ENCODE results near the gene PNKP. TPM values are rescaled to one million over a fixed set of nuclear protein-coding genes. Genes with fewer than 3 reads are reported as not detected.

Gene PNKP
- total and polyA plus RNA-seq, 2 of the 8 experiments (the other 6 are each of a cell fraction or from before 2014, with no cell fraction given), result 45.8 to 105 TPM

DNA sequence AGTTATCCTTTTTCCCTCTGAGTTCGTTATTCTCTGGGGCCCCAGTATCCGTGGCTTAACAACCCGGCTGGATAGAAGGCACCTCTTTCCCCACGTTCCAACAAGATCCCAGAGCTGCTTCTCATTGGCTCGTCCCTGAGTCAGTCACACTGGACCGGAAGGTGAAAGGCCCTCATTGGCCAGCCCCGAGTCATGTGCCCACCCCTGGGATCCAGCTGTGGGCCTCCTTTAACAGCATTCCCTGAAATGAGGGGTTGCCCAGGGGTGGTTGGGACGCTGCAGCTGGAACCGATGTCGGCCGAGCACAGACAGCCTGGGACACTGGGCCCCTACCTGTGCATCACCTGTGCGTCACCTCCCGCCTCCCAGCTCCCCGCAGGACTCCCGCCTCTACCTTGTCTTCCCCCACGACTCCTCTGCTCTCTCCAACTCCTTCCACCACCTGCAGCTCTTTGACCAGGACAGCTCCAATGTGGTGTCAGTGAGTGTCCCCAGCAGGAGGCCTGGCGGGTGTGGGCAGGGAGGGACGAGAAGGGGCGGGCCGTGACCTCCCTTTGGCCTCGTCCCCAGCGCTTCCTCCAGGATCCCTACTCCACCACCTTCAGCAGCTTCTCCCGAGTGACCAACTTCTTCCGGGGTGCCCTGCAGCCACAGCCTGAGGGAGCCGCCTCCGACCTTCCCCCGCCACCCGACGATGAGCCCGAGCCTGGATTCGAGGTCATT, 14.5 kb upstream of the PNKP start:
- POLR2A ChIA-PET (ENCODE audit: partially characterized antibody), result interaction anchor here (1.0 to 2.0 kb wide), 6 partner anchors 8 to 72 kb away, joined by 3 to 8 read pairs (median 4); no protein-coding TSS in a partner anchor
- WGBS, 2 experiments (ENCODE audit: extremely low coverage in 1 of 2, insufficient coverage in 1 of 2, insufficient read length in 1 of 2, insufficient replicate concordance in 2 of 2, low coverage in 1 of 2, low lambda C conversion rate in 2 of 2, missing lambda C conversion rate in 1 of 2), result 88% methylated on average over 21 of the region's 31 CpGs; no CpG with 5 or more reads in 1 of the 2 experiments
- peaks cover 0 to 7% (median 4%) of the 10 kb centered on the region in 4 experiments; a peak in 5 of 7 replicates for H3K4me1 ChIP-seq (replicated peaks in 1 of 4; ENCODE audit: control insufficient read depth in 3 of 4, insufficient read depth in 4 of 4, low read length in 3 of 4)
- no peak overlapping the region for H3K14ac ChIP-seq (ENCODE audit: insufficient read length)
- H3K27ac ChIP-seq (ENCODE audit: low read depth, low read length), result no peak overlapping the region
- H2AK5ac ChIP-seq (ENCODE audit: low read depth, low read length), result no peak overlapping the region
- CTCF ChIA-PET (ENCODE audit: partially characterized antibody), result interaction anchor here (1.1 to 2.0 kb wide), 3 partner anchors 9 to 93 kb away, joined by 3 to 5 read pairs (median 3); no protein-coding TSS in a partner anchor
- H3K23me2 ChIP-seq (ENCODE audit: low read depth, low read length), result peaks cover 7% of the 10 kb centered on the region
- no peak for FAIRE-seq
- H3K9me3 ChIP-seq (ENCODE audit: insufficient read depth in 2 of 2, low read depth in 1 of 2, low read length in 1 of 2), result no peaks in the 10 kb centered on the region
- H3K23ac ChIP-seq (ENCODE audit: insufficient read length), result no peak overlapping the region
- no peak overlapping the region for H2BK20ac ChIP-seq (ENCODE audit: low read length)
- H4K91ac ChIP-seq (replicated peaks; ENCODE audit: insufficient read length, low read length), result no peak overlapping the region
- H2BK12ac ChIP-seq (ENCODE audit: low read depth, low read length), result no peak overlapping the region
- H4K20me1 ChIP-seq (replicated peaks in 1 of 2; ENCODE audit: control insufficient read depth in 1 of 2, insufficient read depth in 2 of 2, low read length in 2 of 2), result peaks cover 10 to 18% of the 10 kb centered on the region in 2 experiments
- H3K79me2 ChIP-seq (ENCODE audit: control insufficient read depth in 1 of 2, insufficient read depth in 2 of 2, low read length in 2 of 2), result peaks cover 0 to 12% of the 10 kb centered on the region in 2 experiments; a peak in 2 of 4 replicates
- H3K4me3 ChIP-seq (ENCODE audit: extremely low read depth in 1 of 4, insufficient read depth in 2 of 4, low read depth in 3 of 4, low read length in 4 of 4), result no peak overlapping the region
- H3K79me1 ChIP-seq (ENCODE audit: low read depth, low read length), result peaks cover 9% of the 10 kb centered on the region; the same call in 1 of the 2 replicates
- H3K18ac ChIP-seq (ENCODE audit: extremely low read depth, low read length), result no peak overlapping the region
- no peak overlapping the region for H3K56ac ChIP-seq (replicated peaks; ENCODE audit: insufficient read length, low read depth, low read length)
- no peak overlapping the region for H3K9ac ChIP-seq (replicated peaks in 1 of 4; ENCODE audit: extremely low read depth in 1 of 4, low read depth in 3 of 4, low read length in 3 of 4)
- no peak overlapping the region for H4K5ac ChIP-seq (ENCODE audit: insufficient read length, low read depth, low read length)
- H2BK5ac ChIP-seq (ENCODE audit: low read depth, low read length), result no peak overlapping the region
- no peaks in the 10 kb centered on the region for H3K27me3 ChIP-seq (replicated peaks in 1 of 4; ENCODE audit: control insufficient read depth in 3 of 4, extremely low read depth in 1 of 4, insufficient read depth in 3 of 4, low read length in 3 of 4)
- H3K4me2 ChIP-seq (ENCODE audit: insufficient read depth in 1 of 2, low read depth in 2 of 2, low read length in 2 of 2), result no peak overlapping the region
- H2AFZ ChIP-seq (ENCODE audit: low read length), result no peak overlapping the region
- peak in 1 of 2 experiments; percentile 64 for DNase-seq (ENCODE audit: low read depth in 1 of 2, low spot score in 2 of 2)
- no peak overlapping the region for H2BK120ac ChIP-seq (replicated peaks; ENCODE audit: low read depth, low read length)
- no peak overlapping the region for H4K8ac ChIP-seq (ENCODE audit: extremely low read depth, insufficient read depth, low read length)
- no peak overlapping the region for H3K4ac ChIP-seq (replicated peaks; ENCODE audit: insufficient read length, low read depth, low read length)
- H3K36me3 ChIP-seq (ENCODE audit: control insufficient read depth in 2 of 4, insufficient read depth in 4 of 4, low read length in 3 of 4), result peaks cover 24 to 56% (median 47%) of the 10 kb centered on the region in 4 experiments
- no peak overlapping the region for H2BK15ac ChIP-seq (ENCODE audit: low read length)
- TF ChIP-seq CTBP2 (IDR thresholded peaks at IDR 0.05; ENCODE audit: borderline replicate concordance, insufficient read depth, insufficient read length, low read length) (no peak), CEBPB (IDR thresholded peaks at IDR 0.05; ENCODE audit: low read depth, low read length) (no peak), BACH1 (IDR thresholded peaks at IDR 0.05; ENCODE audit: low read length) (no peak), CHD1 (IDR thresholded peaks at IDR 0.05; ENCODE audit: low read depth, low read length) (no peak), SP1 (IDR thresholded peaks at IDR 0.05; ENCODE audit: low read depth, low read length) (peak; percentile 90), POLR2A (IDR thresholded peaks at IDR 0.05; ENCODE audit: control extremely low read depth in 1 of 2, low read depth in 2 of 2, low read length in 2 of 2) (peak in 1 of 2 experiments; percentile 17; a peak in 1 of 3 replicates), RBBP5 (IDR thresholded peaks at IDR 0.05; ENCODE audit: borderline replicate concordance, low read depth, low read length) (no peak), MAX (IDR thresholded peaks at IDR 0.05) (no peak), EP300 (IDR thresholded peaks at IDR 0.05; ENCODE audit: borderline replicate concordance in 1 of 2, low read depth in 2 of 2, low read length in 2 of 2) (no peak), GTF2F1 (IDR thresholded peaks at IDR 0.05; ENCODE audit: borderline replicate concordance, low read depth, low read length) (no peak), JUND (IDR thresholded peaks at IDR 0.05; ENCODE audit: low read length) (no peak), SIRT6 (IDR thresholded peaks at IDR 0.05; ENCODE audit: low read length) (no peak), KDM4A (IDR thresholded peaks at IDR 0.05; ENCODE audit: low read depth, low read length, severe bottlenecking) (no peak)

All from H1 (cell line).